A673 (cell line): ENCODE data around the gene C19orf47. TPM values are rescaled to one million over a fixed set of nuclear protein-coding genes. Genes with fewer than 3 reads are reported as not detected.

Experiments used
- BruUV-seq: library from RNA; stranded (reverse); fragments of 400-500 nt; replicated peaks from 2 replicates; lab custom pipeline; 2021; lab: Mats Ljungman, UMichigan
- CTCF ChIA-PET: fragments of 300-600 bp; sonication (Branson Sonifier 250); formaldehyde crosslinking; loops from one replicate; lab custom pipeline; 2022; ENCODE audit warnings: antibody characterized with exemption; lab: Charles Lee
- POLR2A ChIA-PET: fragments of 300-600 bp; sonication (Branson Sonifier 250); formaldehyde crosslinking; loops from one replicate; lab custom pipeline; 2022; ENCODE audit warnings: antibody characterized with exemption; ENCODE audit not compliant: low non-redundant PET; lab: Charles Lee
- DNase-seq: peaks from one replicate; pipeline ENCODE4 v3.0.0-alpha.2; 2015; ENCODE audit warnings: low spot score
- H3K27ac ChIP-seq: fragments of 200-600 bp; sonication (generic); 2 replicates; pipeline ENCODE4 v1.5.1; 2016; ENCODE audit warnings: mixed run types, low read depth, mild to moderate bottlenecking, mixed read lengths, antibody characterized with exemption, low read length; ENCODE audit not compliant: poor library complexity, severe bottlenecking
- H3K27me3 ChIP-seq: fragments of 200-600 bp; sonication (generic); replicated peaks from 2 replicates; pipeline ENCODE4 v1.6.1; 2017; ENCODE audit warnings: mixed run types, low read depth, mild to moderate bottlenecking, mixed read lengths, antibody characterized with exemption, low read length; ENCODE audit not compliant: insufficient read depth, poor library complexity
- H3K36me3 ChIP-seq: fragments of 200-600 bp; sonication (generic); 2 replicates; pipeline ENCODE4 v1.6.1; 2016; ENCODE audit warnings: mixed run types, mild to moderate bottlenecking, mixed read lengths, antibody characterized with exemption, low read length; ENCODE audit not compliant: insufficient read depth, poor library complexity, severe bottlenecking
- H3K4me1 ChIP-seq: fragments of 200-600 bp; sonication (generic); 2 replicates; pipeline ENCODE4 v1.6.1; 2017; ENCODE audit warnings: mixed run types, mild to moderate bottlenecking, mixed read lengths, antibody characterized with exemption, low read length; ENCODE audit not compliant: insufficient read depth, poor library complexity, severe bottlenecking
- H3K4me3 ChIP-seq: fragments of 200-600 bp; sonication (generic); 2 replicates; pipeline ENCODE4 v1.5.1; 2016; ENCODE audit warnings: low read depth, mixed run types, mild to moderate bottlenecking, mixed read lengths, low read length; ENCODE audit not compliant: poor library complexity, severe bottlenecking
- H3K9me3 ChIP-seq: fragments of 200-600 bp; sonication (generic); 2 replicates; pipeline ENCODE4 v1.6.1; 2016; ENCODE audit warnings: mixed run types, low read depth, mild to moderate bottlenecking, mixed read lengths, antibody characterized with exemption, low read length; ENCODE audit not compliant: poor library complexity, severe bottlenecking
- CTCF ChIP-seq: fragments of 300-800, 200-600 bp; sonication (generic); conservative IDR thresholded peaks from 2 replicates; pipeline ENCODE4 v1.5.1; 2017; ENCODE audit warnings: low read depth, mild to moderate bottlenecking, antibody characterized with exemption, low read length, moderate library complexity, mixed read lengths
- EZH2 ChIP-seq: fragments of 200-600 bp; sonication (generic); IDR thresholded peaks from 2 replicates; pipeline ENCODE4 v1.6.1; 2017; ENCODE audit warnings: borderline replicate concordance, low read depth, mild to moderate bottlenecking, mixed read lengths, antibody characterized with exemption, low read length; ENCODE audit not compliant: poor library complexity, severe bottlenecking
- intact Hi-C: fragments of 100-400 bp; cut with micrococcal nuclease; formaldehyde crosslinking; loops from one replicate; pipeline ENCODE4 v1.10.0; 2022; ENCODE audit not compliant: unreplicated experiment
- total RNA-seq: library from RNA; stranded (reverse); gene quantifications from 2 replicates; pipeline ENCODE4 v1.2.3, GENCODE V29; 2021

The C19orf47 gene
- total RNA-seq, 1 experiment from 2014 or later = 26.5 TPM

GRCh38 chr19:40389404-40390083, 41.3 kb upstream of the C19orf47 start:
- CTCF ChIA-PET = no interaction called here
- H3K4me3 ChIP-seq = no peak overlapping the region
- TF ChIP-seq EZH2 (no peak), CTCF (no peak)
- no peak overlapping the region for H3K27ac ChIP-seq
- intact Hi-C loops = no loop called here
- POLR2A ChIA-PET = no interaction called here
- H3K27me3 ChIP-seq = no peaks in the 10 kb centered on the region
- BruUV-seq = no TSS peak
- no peaks in the 10 kb centered on the region for H3K4me1 ChIP-seq
- no peak for DNase-seq
- H3K9me3 ChIP-seq = no peaks in the 10 kb centered on the region
- H3K36me3 ChIP-seq = no peaks in the 10 kb centered on the region

GRCh38 chr19:40388481-40388880, 40.3 kb upstream of the C19orf47 start:
- no peak for TF ChIP-seq CTCF
- BruUV-seq = no TSS peak
- H3K4me1 ChIP-seq = no peaks in the 10 kb centered on the region
- H3K9me3 ChIP-seq = no peaks in the 10 kb centered on the region
- no peak overlapping the region for H3K4me3 ChIP-seq
- ChIA-PET POLR2A (no interaction called here), CTCF (interaction anchor here (1.4 kb wide), 1 partner anchor 83 kb away, joined by 3 read pairs; no protein-coding TSS in a partner anchor)
- intact Hi-C loops = no loop called here
- no peaks in the 10 kb centered on the region for H3K27me3 ChIP-seq
- no peak overlapping the region for H3K27ac ChIP-seq
- no peaks in the 10 kb centered on the region for H3K36me3 ChIP-seq
- DNase-seq = no peak

GRCh38 chr19:40387155-40387554, 39.0 kb upstream of the C19orf47 start:
- intact Hi-C loops = no loop called here
- ChIA-PET CTCF (interaction anchor here (1.4 kb wide), 1 partner anchor 82 kb away, joined by 3 read pairs; no protein-coding TSS in a partner anchor), POLR2A (no interaction called here)
- Histone ChIP-seq H3K27me3 (no peaks in the 10 kb centered on the region), H3K9me3 (no peaks in the 10 kb centered on the region), H3K4me3 (no peak overlapping the region), H3K36me3 (no peaks in the 10 kb centered on the region), H3K4me1 (no peaks in the 10 kb centered on the region), H3K27ac (no peak overlapping the region)
- DNase-seq = no peak
- no peak for TF ChIP-seq EZH2
- no peak for TF ChIP-seq CTCF
- BruUV-seq = no TSS peak
